Liver (tissue), 9 donors: ENCODE measurements around the gene UPK3A. TPM values are rescaled to one million over a fixed set of nuclear protein-coding genes. Genes with fewer than 3 reads are reported as not detected.

Source experiments
- DNase-seq: peaks from one replicate; pipeline ENCODE4 v3.0.0-alpha.2; 2017; ENCODE audit warnings: low spot score
- H3K27ac ChIP-seq, 2 donors: one replicate each; pipeline ENCODE4 v1.7.0; 2013; ENCODE audit warnings: inconsistent platforms in 2 of 2, low read length in 2 of 2, control low read depth in 1 of 2, low read depth in 1 of 2, mild to moderate bottlenecking in 1 of 2
- H3K27me3 ChIP-seq, 4 donors: one replicate each; pipeline versions ENCODE4 v1.6.1 to v1.7.0; 2013; ENCODE audit warnings: low read length in 3 of 4, inconsistent platforms in 1 of 4, mild to moderate bottlenecking in 1 of 4, moderate library complexity in 1 of 4; ENCODE audit not compliant: control insufficient read depth in 4 of 4, insufficient read depth in 4 of 4
- H3K36me3 ChIP-seq, 4 donors: one replicate each; pipeline versions ENCODE4 v1.6.1 to v1.7.0; 2013; ENCODE audit warnings: low read length in 3 of 4, mild to moderate bottlenecking in 3 of 4, low read depth in 1 of 4, moderate library complexity in 1 of 4; ENCODE audit not compliant: control insufficient read depth in 4 of 4, insufficient read depth in 3 of 4
- H3K4me1 ChIP-seq, 4 donors: one replicate each; pipeline versions ENCODE4 v1.6.1 to v1.7.0; 2013; ENCODE audit warnings: low read length in 3 of 4, mild to moderate bottlenecking in 3 of 4, moderate library complexity in 1 of 4; ENCODE audit not compliant: control insufficient read depth in 4 of 4, insufficient read depth in 4 of 4
- H3K4me3 ChIP-seq, 3 donors: one replicate each; pipeline versions ENCODE4 v1.6.1 to v1.7.0; 2013; ENCODE audit warnings: low read length in 3 of 3, control low read depth in 1 of 3, low read depth in 1 of 3, mild to moderate bottlenecking in 1 of 3
- H3K9ac ChIP-seq, 2 donors: one replicate each; pipeline ENCODE4 v1.7.0; 2013; ENCODE audit warnings: low read length in 2 of 2, mild to moderate bottlenecking in 2 of 2, moderate library complexity in 2 of 2, control low read depth in 1 of 2, low read depth in 1 of 2
- H3K9me3 ChIP-seq, 4 donors: one replicate each; pipeline versions ENCODE4 v1.6.1 to v1.7.0; 2013; ENCODE audit warnings: low read length in 3 of 4; ENCODE audit not compliant: control insufficient read depth in 4 of 4
- EGR1 ChIP-seq, 2 donors: IDR thresholded peaks; 2 replicates each; pipeline ENCODE4 v1.6.1; 2016 to 2018; ENCODE audit warnings: antibody characterized with exemption in 2 of 2, low read depth in 2 of 2
- FOXA1 ChIP-seq: IDR thresholded peaks from 2 replicates; pipeline ENCODE4 v1.6.1; 2016; ENCODE audit warnings: antibody characterized with exemption
- FOXA2 ChIP-seq: IDR thresholded peaks from 2 replicates; pipeline ENCODE4 v1.6.1; 2016; ENCODE audit warnings: antibody characterized with exemption
- GABPA ChIP-seq, 2 donors: IDR thresholded peaks in 1 of 2; conservative IDR thresholded peaks in 1 of 2; 2 replicates each; pipeline ENCODE4 v1.6.1; 2016; ENCODE audit warnings: antibody characterized with exemption in 2 of 2, mild to moderate bottlenecking in 1 of 2, moderate library complexity in 1 of 2
- HNF4A ChIP-seq, 2 donors: conservative IDR thresholded peaks; 2 replicates each; pipeline ENCODE4 v1.6.1; 2016; ENCODE audit warnings: antibody characterized with exemption in 2 of 2, mild to moderate bottlenecking in 2 of 2
- HNF4G ChIP-seq: IDR thresholded peaks from 2 replicates; pipeline ENCODE4 v1.6.1; 2016; ENCODE audit warnings: antibody characterized with exemption
- JUND ChIP-seq, 2 donors: IDR thresholded peaks; 2 replicates each; pipeline ENCODE4 v1.6.1; 2016; ENCODE audit warnings: antibody characterized with exemption in 2 of 2
- RAD21 ChIP-seq, 2 donors: IDR thresholded peaks; 2 replicates each; pipeline ENCODE4 v1.6.1; 2016; ENCODE audit warnings: antibody characterized with exemption in 2 of 2, mild to moderate bottlenecking in 2 of 2
- RXRA ChIP-seq, 2 donors: IDR thresholded peaks; 2 replicates each; pipeline ENCODE4 v1.6.1; 2017 to 2018; ENCODE audit warnings: antibody characterized with exemption in 2 of 2, mild to moderate bottlenecking in 1 of 2
- SP1 ChIP-seq: IDR thresholded peaks from 2 replicates; pipeline ENCODE4 v1.6.1; 2018; ENCODE audit warnings: antibody characterized with exemption, mild to moderate bottlenecking
- TAF1 ChIP-seq: conservative IDR thresholded peaks from 2 replicates; pipeline ENCODE4 v1.6.1; 2016; ENCODE audit warnings: antibody characterized with exemption, mild to moderate bottlenecking
- YY1 ChIP-seq: IDR thresholded peaks from 2 replicates; pipeline ENCODE4 v1.6.1; 2016; ENCODE audit warnings: antibody characterized with exemption, mild to moderate bottlenecking
- ZBTB33 ChIP-seq: IDR thresholded peaks from 2 replicates; pipeline ENCODE4 v1.6.1; 2016; ENCODE audit warnings: antibody characterized with exemption
- WGBS: extraction: QIAGEN DNeasy Blood & Tissue Kit; methylation state at CpG from one replicate; pipeline ENCODE4 v1.1.7; 2013; 5-methylcytosine and 5-hydroxymethylcytosine counted together
- polyA plus RNA-seq, 2 donors: library from polyadenylated mRNA; stranded (reverse) in 1 of 2; unstranded in 1 of 2; fragments of 200-250 nt in 1 of 2; fragments of >200 nt in 1 of 2; fragmentation: Nextera tagmentation in 1 of 2; extraction: Ambion mirVana in 1 of 2; gene quantifications; one replicate each; pipeline versions ENCODE4 v1.2.1 to v1.2.3, GENCODE V29; 2013 to 2015
- total RNA-seq, 2 donors: library from RNA; depleted of rRNA; stranded (reverse); fragments of >200 nt; gene quantifications; one replicate each; pipeline ENCODE4 v1.2.3, GENCODE V29; 2014
- TF ChIP-seq, protein P1 (sequence below): IDR thresholded peaks from 2 replicates; pipeline ENCODE4 v1.6.1; 2016; ENCODE audit warnings: antibody characterized with exemption, mild to moderate bottlenecking
- TF ChIP-seq, protein P2 (sequence below): IDR thresholded peaks from 2 replicates; pipeline ENCODE4 v1.6.1; 2016; ENCODE audit warnings: antibody characterized with exemption
- TF ChIP-seq, protein P3 (sequence below): fragments of 150-350 bp; IDR thresholded peaks from 2 replicates; pipeline ENCODE4 v1.5.1; 2017; ENCODE audit warnings: improper control_type of control experiment, low read depth, low read length; ENCODE audit not compliant: missing input control
- donor health status: healthy.
- donor health status: healthy.
- donor health status: healthy.
- donor health status: healthy.
- donor health status: healthy.

UPK3A gene
- total and polyA plus RNA-seq, 4 donors = 0.42 TPM; not detected in 3

GRCh38 chr22:45238076-45238956 is 46.4 kb upstream of the UPK3A start:
- H3K4me1 ChIP-seq = peaks cover 16 to 53% (median 30%) of the 10 kb centered on the region in 4 donors
- H3K36me3 ChIP-seq = no peaks in the 10 kb centered on the region
- DNase-seq = no peak
- H3K27ac ChIP-seq = no peak overlapping the region
- no peaks in the 10 kb centered on the region for H3K27me3 ChIP-seq
- H3K4me3 ChIP-seq = no peak overlapping the region
- TF ChIP-seq ZBTB33 = no peak
- no peak for TF ChIP-seq GABPA (IDR thresholded peaks at IDR 0.05 in 1 of 2, conservative IDR thresholded peaks at IDR 0.05 in 1 of 2)
- TF ChIP-seq, protein P1, sequence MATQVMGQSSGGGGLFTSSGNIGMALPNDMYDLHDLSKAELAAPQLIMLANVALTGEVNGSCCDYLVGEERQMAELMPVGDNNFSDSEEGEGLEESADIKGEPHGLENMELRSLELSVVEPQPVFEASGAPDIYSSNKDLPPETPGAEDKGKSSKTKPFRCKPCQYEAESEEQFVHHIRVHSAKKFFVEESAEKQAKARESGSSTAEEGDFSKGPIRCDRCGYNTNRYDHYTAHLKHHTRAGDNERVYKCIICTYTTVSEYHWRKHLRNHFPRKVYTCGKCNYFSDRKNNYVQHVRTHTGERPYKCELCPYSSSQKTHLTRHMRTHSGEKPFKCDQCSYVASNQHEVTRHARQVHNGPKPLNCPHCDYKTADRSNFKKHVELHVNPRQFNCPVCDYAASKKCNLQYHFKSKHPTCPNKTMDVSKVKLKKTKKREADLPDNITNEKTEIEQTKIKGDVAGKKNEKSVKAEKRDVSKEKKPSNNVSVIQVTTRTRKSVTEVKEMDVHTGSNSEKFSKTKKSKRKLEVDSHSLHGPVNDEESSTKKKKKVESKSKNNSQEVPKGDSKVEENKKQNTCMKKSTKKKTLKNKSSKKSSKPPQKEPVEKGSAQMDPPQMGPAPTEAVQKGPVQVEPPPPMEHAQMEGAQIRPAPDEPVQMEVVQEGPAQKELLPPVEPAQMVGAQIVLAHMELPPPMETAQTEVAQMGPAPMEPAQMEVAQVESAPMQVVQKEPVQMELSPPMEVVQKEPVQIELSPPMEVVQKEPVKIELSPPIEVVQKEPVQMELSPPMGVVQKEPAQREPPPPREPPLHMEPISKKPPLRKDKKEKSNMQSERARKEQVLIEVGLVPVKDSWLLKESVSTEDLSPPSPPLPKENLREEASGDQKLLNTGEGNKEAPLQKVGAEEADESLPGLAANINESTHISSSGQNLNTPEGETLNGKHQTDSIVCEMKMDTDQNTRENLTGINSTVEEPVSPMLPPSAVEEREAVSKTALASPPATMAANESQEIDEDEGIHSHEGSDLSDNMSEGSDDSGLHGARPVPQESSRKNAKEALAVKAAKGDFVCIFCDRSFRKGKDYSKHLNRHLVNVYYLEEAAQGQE = no peak
- no peak for TF ChIP-seq SP1
- TF ChIP-seq TAF1 = no peak
- TF ChIP-seq YY1 = no peak
- no peak for TF ChIP-seq FOXA2
- TF ChIP-seq FOXA1 = no peak
- no peak for TF ChIP-seq HNF4A (conservative IDR thresholded peaks at IDR 0.05)
- TF ChIP-seq, protein P2, sequence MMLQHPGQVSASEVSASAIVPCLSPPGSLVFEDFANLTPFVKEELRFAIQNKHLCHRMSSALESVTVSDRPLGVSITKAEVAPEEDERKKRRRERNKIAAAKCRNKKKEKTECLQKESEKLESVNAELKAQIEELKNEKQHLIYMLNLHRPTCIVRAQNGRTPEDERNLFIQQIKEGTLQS = no peak
- no peak for TF ChIP-seq RXRA (IDR thresholded peaks at IDR 0.05)
- TF ChIP-seq, protein P3, sequence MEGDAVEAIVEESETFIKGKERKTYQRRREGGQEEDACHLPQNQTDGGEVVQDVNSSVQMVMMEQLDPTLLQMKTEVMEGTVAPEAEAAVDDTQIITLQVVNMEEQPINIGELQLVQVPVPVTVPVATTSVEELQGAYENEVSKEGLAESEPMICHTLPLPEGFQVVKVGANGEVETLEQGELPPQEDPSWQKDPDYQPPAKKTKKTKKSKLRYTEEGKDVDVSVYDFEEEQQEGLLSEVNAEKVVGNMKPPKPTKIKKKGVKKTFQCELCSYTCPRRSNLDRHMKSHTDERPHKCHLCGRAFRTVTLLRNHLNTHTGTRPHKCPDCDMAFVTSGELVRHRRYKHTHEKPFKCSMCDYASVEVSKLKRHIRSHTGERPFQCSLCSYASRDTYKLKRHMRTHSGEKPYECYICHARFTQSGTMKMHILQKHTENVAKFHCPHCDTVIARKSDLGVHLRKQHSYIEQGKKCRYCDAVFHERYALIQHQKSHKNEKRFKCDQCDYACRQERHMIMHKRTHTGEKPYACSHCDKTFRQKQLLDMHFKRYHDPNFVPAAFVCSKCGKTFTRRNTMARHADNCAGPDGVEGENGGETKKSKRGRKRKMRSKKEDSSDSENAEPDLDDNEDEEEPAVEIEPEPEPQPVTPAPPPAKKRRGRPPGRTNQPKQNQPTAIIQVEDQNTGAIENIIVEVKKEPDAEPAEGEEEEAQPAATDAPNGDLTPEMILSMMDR = no peak
- TF ChIP-seq EGR1 (IDR thresholded peaks at IDR 0.05; ENCODE audit: low read depth in 2 of 2) = no peak
- no peak for TF ChIP-seq RAD21 (IDR thresholded peaks at IDR 0.05)
- TF ChIP-seq JUND (IDR thresholded peaks at IDR 0.05) = no peak
- no peak for TF ChIP-seq HNF4G
- H3K9me3 ChIP-seq = no peaks in the 10 kb centered on the region
- 88% methylated on average over 18 of the region's 18 CpGs for WGBS
- H3K9ac ChIP-seq = no peak overlapping the region
